GM21786 (cell line): ENCODE measurements around the gene ATL3.
"Not testable (repeated sequence)": the region's sequence is repeated elsewhere in the genome, so short reads cannot be mapped to it uniquely, and the experiment has no call there.

Experiments
- ATAC-seq: cut with Tn5 transposase; IDR thresholded peaks from one replicate; pipeline ENCODE4 v1.9.1; 2021; ENCODE audit not compliant: unreplicated experiment

ATL3 gene

GRCh38 chr11:63621071-63621470, 50.1 kb downstream of the ATL3 start:
- ATAC-seq, result no peak

- ATAC-seq, result no peak
Measured at GRCh38 chr11:63619967-63620366, 51.2 kb downstream of the ATL3 start.

- ATAC-seq, result not testable (repeated sequence)
Measured at GRCh38 chr11:63617686-63618085, 53.5 kb downstream of the ATL3 start.

- ATAC-seq, result no peak
Measured at GRCh38 chr11:63616953-63617352, 54.2 kb downstream of the ATL3 start.

- ATAC-seq, result peak; percentile 64
Measured at GRCh38 chr11:63614136-63614671, 57.0 kb downstream of the ATL3 start, which contains the start of gene PLAAT3. PLAAT3 (minus strand) TSS chr11:63614433; CDS start chr11:63614014, 419 bp downstream.

GRCh38 chr11:63613517-63614135, 57.5 kb downstream of the ATL3 start:
- peak; percentile 46 for ATAC-seq

- ATAC-seq, result no peak
Measured at GRCh38 chr11:63612181-63612580, 59.0 kb downstream of the ATL3 start.

GRCh38 chr11:63611395-63611747, 59.8 kb downstream of the ATL3 start:
- ATAC-seq, result no peak

- ATAC-seq, result no peak
Measured at GRCh38 chr11:63610604-63611394, 60.4 kb downstream of the ATL3 start.

GRCh38 chr11:63609971-63610580, 61.1 kb downstream of the ATL3 start:
- ATAC-seq, result no peak

GRCh38 chr11:63609536-63609935, 61.6 kb downstream of the ATL3 start:
- ATAC-seq, result no peak

GRCh38 chr11:63608353-63609345, 62.5 kb downstream of the ATL3 start:
- ATAC-seq, result no peak

- ATAC-seq, result no peak
Measured at GRCh38 chr11:63603180-63603518, 68.0 kb downstream of the ATL3 start.

GRCh38 chr11:63602290-63603179, 68.6 kb downstream of the ATL3 start:
- ATAC-seq, result not testable (repeated sequence)

- no peak for ATAC-seq
Measured at GRCh38 chr11:63599211-63600122, 71.7 kb downstream of the ATL3 start.

- ATAC-seq, result no peak
Measured at GRCh38 chr11:63598556-63598955, 72.6 kb downstream of the ATL3 start.

GRCh38 chr11:63595296-63595695, 75.9 kb downstream of the ATL3 start:
- ATAC-seq, result no peak

GRCh38 chr11:63592975-63593395, 78.2 kb downstream of the ATL3 start:
- no peak for ATAC-seq
